Lower lobe of right lung (tissue), 2 donors: ENCODE measurements around the gene ID3. TPM values are rescaled to one million over a fixed set of nuclear protein-coding genes. Genes with fewer than 3 reads are reported as not detected.
A peak's percentile ranks its signal among the peaks of the same experiment; 100 is the strongest.
"Not testable (repeated sequence)": the region's sequence is repeated elsewhere in the genome, so short reads cannot be mapped to it uniquely, and the experiment has no call there.

Experiments
- ATAC-seq, 2 donors: fragments of 200-7000 bp; cut with Tn5 transposase; one replicate each; pipeline ENCODE4 v1.9.1; 2020 to 2022; ENCODE audit warnings: mild to moderate bottlenecking in 2 of 2, moderate library complexity in 2 of 2
- DNase-seq: peaks from one replicate; pipeline ENCODE4 v3.0.0-alpha.2; 2020
- H3K27ac ChIP-seq: fragments of 200-600 bp; one replicate; pipeline ENCODE4 v1.8.0; 2022
- H3K27me3 ChIP-seq: fragments of 200-600 bp; one replicate; pipeline ENCODE4 v1.8.0; 2022; ENCODE audit warnings: low read depth
- H3K36me3 ChIP-seq: fragments of 200-600 bp; one replicate; pipeline ENCODE4 v1.8.0; 2022; ENCODE audit warnings: mild to moderate bottlenecking
- H3K4me1 ChIP-seq: fragments of 200-600 bp; one replicate; pipeline ENCODE4 v1.8.0; 2022
- H3K4me3 ChIP-seq: fragments of 200-600 bp; one replicate; pipeline ENCODE4 v1.8.0; 2022; ENCODE audit warnings: mild to moderate bottlenecking
- H3K9me3 ChIP-seq: fragments of 200-600 bp; one replicate; pipeline ENCODE4 v1.8.0; 2022
- CTCF ChIP-seq: fragments of 200-600 bp; IDR thresholded peaks from one replicate; pipeline ENCODE4 v1.8.0; 2022; ENCODE audit warnings: antibody characterized with exemption, mild to moderate bottlenecking
- intact Hi-C: fragments of 100-400 bp; cut with DNase I; formaldehyde crosslinking; loops from one replicate; pipeline ENCODE4 v1.11.0; 2022
- total RNA-seq: library from RNA; stranded (reverse); fragmentation: NEBNext Ultra II Directional; extraction: Animal tissue kit (Norgen Biotek cat#: 25700); gene quantifications from one replicate; pipeline ENCODE4 v1.2.1, GENCODE V29; 2021
- donor health status: DM: no; HTN: yes; CAD: no; lungs with severe emphysema.

Gene ID3
- total RNA-seq, 1 donor from 2014 or later: 137 TPM

- intact Hi-C loops: loop anchor here (5.0 kb wide), 1 partner anchor 90 kb away; no protein-coding TSS in a partner anchor
- H3K9me3 ChIP-seq: no peaks in the 10 kb centered on the region
- H3K27me3 ChIP-seq: no peaks in the 10 kb centered on the region
- DNase-seq (no peak), ATAC-seq (no peak)
- no peak overlapping the region for H3K27ac ChIP-seq
- TF ChIP-seq CTCF: no peak
- H3K4me3 ChIP-seq: no peak overlapping the region
- H3K36me3 ChIP-seq: no peaks in the 10 kb centered on the region
- H3K4me1 ChIP-seq: peaks cover 43% of the 10 kb centered on the region
Observed at GRCh38 chr1:23546897-23547584, 12.3 kb downstream of the ID3 start.

- ATAC-seq (no peak), DNase-seq (no peak)
- TF ChIP-seq CTCF: no peak
- H3K27me3 ChIP-seq: no peaks in the 10 kb centered on the region
- intact Hi-C loops: loop anchor here (5.0 kb wide), 1 partner anchor 91 kb away; no protein-coding TSS in a partner anchor
- no peaks in the 10 kb centered on the region for H3K9me3 ChIP-seq
- no peak overlapping the region for H3K4me3 ChIP-seq
- H3K27ac ChIP-seq: no peak overlapping the region
- H3K4me1 ChIP-seq: peaks cover 41% of the 10 kb centered on the region
- H3K36me3 ChIP-seq: no peaks in the 10 kb centered on the region
Observed at GRCh38 chr1:23545851-23546250, 13.4 kb downstream of the ID3 start.

- ATAC-seq (peak; percentile 81 to 84), DNase-seq (peak; percentile 77)
- no peaks in the 10 kb centered on the region for H3K27me3 ChIP-seq
- no peak overlapping the region for H3K4me3 ChIP-seq
- no peaks in the 10 kb centered on the region for H3K36me3 ChIP-seq
- intact Hi-C loops: loop anchor here (5.0 kb wide), 1 partner anchor 93 kb away; no protein-coding TSS in a partner anchor
- peaks cover 45% of the 10 kb centered on the region for H3K4me1 ChIP-seq
- H3K9me3 ChIP-seq: no peaks in the 10 kb centered on the region
- TF ChIP-seq CTCF: peak; percentile 93
- H3K27ac ChIP-seq: no peak overlapping the region
Observed at GRCh38 chr1:23544444-23545389, 14.6 kb downstream of the ID3 start.

GRCh38 chr1:23543707-23544443, 15.4 kb downstream of the ID3 start:
- Histone ChIP-seq H3K9me3 (no peaks in the 10 kb centered on the region), H3K27me3 (no peaks in the 10 kb centered on the region), H3K4me1 (peaks cover 46% of the 10 kb centered on the region), H3K4me3 (no peak overlapping the region), H3K27ac (no peak overlapping the region), H3K36me3 (no peaks in the 10 kb centered on the region)
- ATAC-seq: peak in 1 of 2 donors; percentile 27
- intact Hi-C loops: no loop called here
- TF ChIP-seq CTCF: no peak
- no peak for DNase-seq

- H3K4me3 ChIP-seq, H3K27ac ChIP-seq, H3K36me3 ChIP-seq, ATAC-seq, H3K9me3 ChIP-seq, DNase-seq, H3K27me3 ChIP-seq, intact Hi-C loops: not testable (repeated sequence)
- peaks cover 37% of the 10 kb centered on the region for H3K4me1 ChIP-seq
Observed at GRCh38 chr1:23542940-23543339, 16.4 kb downstream of the ID3 start.
